GM21515 (cell line): ENCODE measurements around the gene DUSP7.

Experiments
- ATAC-seq: cut with Tn5 transposase; IDR thresholded peaks from one replicate; pipeline ENCODE4 v1.9.1; 2021; ENCODE audit not compliant: unreplicated experiment

The DUSP7 gene

DNA sequence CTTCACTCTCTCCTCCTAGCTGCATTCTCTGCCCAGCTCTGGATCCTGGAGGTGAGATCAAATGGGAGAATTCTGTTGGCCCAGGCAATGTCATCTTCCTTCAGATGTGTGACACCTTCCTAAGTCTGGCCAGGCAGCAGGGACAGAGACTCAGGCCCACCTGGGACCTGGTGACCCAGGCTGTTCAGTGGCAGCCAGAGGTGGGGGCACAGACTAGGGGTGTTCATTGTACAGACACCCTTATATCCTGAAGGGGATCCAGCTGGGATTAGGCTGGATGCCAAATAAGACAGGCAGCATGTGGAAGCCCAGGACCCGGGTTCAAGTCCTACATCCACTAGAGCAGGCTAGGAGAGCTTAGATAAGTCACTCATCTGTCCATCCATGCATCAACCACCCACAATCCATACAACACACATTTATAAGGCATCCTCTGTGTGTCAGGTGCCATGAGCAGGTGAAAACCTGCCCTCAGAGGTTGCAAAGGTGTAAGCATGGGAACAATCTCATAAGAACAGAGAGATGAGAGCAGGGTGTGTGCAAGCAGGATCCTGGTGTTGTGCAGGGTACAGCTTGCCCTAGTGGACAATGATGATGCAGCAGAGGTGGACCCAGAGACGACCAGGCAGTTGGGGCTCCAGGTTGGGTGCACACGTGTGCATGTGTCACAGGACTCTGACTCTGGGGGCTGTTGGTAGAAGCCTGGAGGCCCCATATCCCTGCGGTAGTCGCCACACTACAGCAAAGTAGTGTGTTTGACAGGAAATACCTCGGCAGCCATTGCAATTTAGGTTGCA is 42.4 kb downstream of the DUSP7 start:
- no peak for ATAC-seq

DNA sequence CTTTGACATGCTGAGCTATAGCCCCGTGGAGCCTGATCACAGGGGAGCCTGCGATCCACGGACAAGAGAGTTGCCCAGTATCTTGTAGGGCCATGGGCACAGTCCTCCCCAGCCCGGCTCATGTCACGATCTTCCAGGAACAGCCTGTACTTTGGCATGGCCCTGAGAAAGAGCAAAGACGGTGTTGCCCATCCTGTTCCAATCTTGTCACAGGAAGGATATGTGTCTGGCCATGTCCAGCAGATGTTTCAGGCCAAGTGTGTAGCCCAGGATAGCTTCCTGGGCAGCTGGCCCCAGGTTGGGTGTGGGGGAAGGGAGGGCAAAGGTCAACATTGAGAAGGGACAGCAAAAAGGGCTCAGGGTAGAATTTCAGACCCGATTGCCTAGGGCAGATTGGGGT is 43.7 kb downstream of the DUSP7 start:
- no peak for ATAC-seq

- no peak for ATAC-seq
Measured at GRCh38 chr3:52010431-52010830, 45.9 kb downstream of the DUSP7 start.

GRCh38 chr3:52007291-52007690 is 49.1 kb downstream of the DUSP7 start:
- ATAC-seq, result no peak

DNA sequence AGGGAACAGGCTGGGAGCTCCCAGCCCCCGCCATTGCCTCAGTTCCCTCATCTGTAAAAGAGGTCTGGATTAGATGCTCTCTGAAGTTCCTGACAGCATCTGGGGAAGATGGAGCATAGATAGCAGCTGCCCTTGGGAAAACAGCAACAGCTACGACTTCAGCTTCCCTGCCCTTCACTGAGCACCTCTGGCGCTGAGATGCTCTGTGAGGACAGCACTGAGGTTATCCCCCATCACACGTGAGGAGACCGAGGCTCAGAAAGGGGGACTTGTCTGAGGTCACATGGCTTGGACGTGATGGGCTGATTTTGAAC is 49.6 kb downstream of the DUSP7 start:
- ATAC-seq, result no peak

DNA sequence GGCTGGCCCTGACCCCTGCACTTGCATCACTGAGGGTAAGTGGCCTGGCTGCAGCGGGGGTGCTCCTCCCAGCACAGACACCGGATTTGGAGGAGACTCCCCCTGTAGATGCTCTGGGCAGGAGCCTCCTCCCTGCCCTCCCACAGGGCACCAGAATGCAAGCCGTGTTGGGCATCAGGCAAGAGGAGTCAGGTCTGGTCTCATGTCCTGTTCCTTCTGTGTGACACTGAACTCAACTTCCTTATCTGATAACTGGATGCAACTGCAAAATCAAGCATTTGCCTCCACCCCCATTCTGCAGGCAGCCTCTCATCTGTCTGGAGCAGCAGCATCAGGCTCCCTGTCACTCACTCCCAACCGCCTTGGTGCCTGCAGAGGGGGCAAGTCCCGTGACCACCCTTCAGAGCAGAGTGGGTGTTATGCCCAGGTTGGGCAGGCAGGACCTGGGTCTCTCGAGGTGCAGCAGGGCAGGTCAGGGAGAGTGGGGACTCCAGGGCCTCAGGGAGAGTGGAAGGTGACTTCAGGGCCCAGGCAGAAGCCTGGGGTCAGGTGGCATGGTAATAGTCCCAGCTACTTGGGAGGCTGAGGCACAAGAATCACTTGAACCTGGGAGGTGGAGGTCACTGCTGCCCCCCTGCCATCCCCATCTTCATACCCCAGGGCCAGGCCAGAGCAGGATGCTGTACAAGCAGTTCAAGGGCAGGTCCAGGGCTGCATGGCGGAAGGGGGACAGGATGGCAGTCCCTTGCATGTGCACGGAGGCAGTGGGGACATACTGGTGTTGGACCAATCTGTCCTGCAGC is 50.2 kb downstream of the DUSP7 start:
- ATAC-seq, result no peak

GRCh38 chr3:52005571-52005986 is 50.8 kb downstream of the DUSP7 start:
- ATAC-seq, result no peak

GRCh38 chr3:52004906-52005395 is 51.4 kb downstream of the DUSP7 start:
- ATAC-seq, result no peak

- no peak for ATAC-seq
Measured at GRCh38 chr3:52004163-52004787, 52.1 kb downstream of the DUSP7 start.

GRCh38 chr3:52002748-52003147 is 53.6 kb downstream of the DUSP7 start:
- ATAC-seq, result no peak

DNA sequence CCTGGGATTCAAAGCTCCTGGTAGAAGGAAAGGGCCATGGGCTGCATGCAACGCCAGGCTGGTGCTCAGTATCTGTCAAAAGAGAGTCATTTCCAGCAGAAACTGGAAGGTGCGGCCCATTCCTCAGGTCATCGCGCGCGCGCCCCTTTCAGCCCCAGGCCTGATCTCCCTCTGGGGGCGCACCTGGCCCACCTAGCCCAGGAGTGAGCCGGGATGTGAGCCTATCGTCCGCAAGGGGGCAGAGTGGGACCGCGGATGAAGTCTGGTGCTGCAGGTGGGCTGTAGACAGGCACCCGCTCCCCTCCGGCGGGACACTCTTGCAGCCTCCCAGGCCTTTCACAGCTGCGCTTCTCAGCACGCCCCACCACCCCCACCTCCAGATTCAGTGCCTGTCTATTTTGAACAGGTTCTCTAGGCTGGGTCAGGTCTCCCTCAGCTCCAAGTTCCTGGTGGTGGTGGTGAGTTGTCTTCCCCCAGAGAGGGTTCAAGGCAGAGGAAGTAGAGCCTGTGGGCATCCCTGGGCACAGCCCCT is 54.9 kb downstream of the DUSP7 start:
- ATAC-seq, result peak; percentile 86

- no peak for ATAC-seq
Measured at GRCh38 chr3:51999846-52000245, 56.5 kb downstream of the DUSP7 start.
